MM.1S (cell line): ENCODE results near the gene ARHGEF10L.

Experiments used
- DNase-seq: peaks from one replicate; pipeline ENCODE4 v3.0.0-alpha.2; 2015
- H2AFZ ChIP-seq: fragments of 300-600 bp; sonication (generic); 2 replicates; pipeline ENCODE4 v1.6.0; 2016; ENCODE audit warnings: antibody characterized with exemption, low read length
- H3F3A ChIP-seq: fragments of 300-600 bp; sonication (generic); 2 replicates; pipeline ENCODE4 v1.6.1; 2016; ENCODE audit warnings: mild to moderate bottlenecking, antibody characterized with exemption, low read length, moderate library complexity, mixed read lengths; ENCODE audit not compliant: insufficient read depth
- H3K27ac ChIP-seq: fragments of 300-600 bp; sonication (generic); 2 replicates; pipeline ENCODE4 v1.5.1; 2016; ENCODE audit warnings: mild to moderate bottlenecking, low read length
- H3K27me3 ChIP-seq: fragments of 300-600 bp; sonication (generic); replicated peaks from 2 replicates; pipeline ENCODE4 v1.6.0; 2016; ENCODE audit warnings: low read length; ENCODE audit not compliant: insufficient read depth
- H3K36me3 ChIP-seq: fragments of 300-600 bp; sonication (generic); replicated peaks from 2 replicates; pipeline ENCODE4 v1.6.1; 2016; ENCODE audit warnings: mild to moderate bottlenecking, low read length, mixed read lengths; ENCODE audit not compliant: insufficient read depth
- H3K4me1 ChIP-seq: fragments of 300-600 bp; sonication (generic); 2 replicates; pipeline ENCODE4 v1.6.1; 2016; ENCODE audit warnings: low read length, mixed read lengths
- H3K4me2 ChIP-seq: fragments of 300-600 bp; sonication (generic); 2 replicates; pipeline ENCODE4 v1.6.0; 2016; ENCODE audit warnings: low read depth, low read length
- H3K4me3 ChIP-seq: fragments of 300-600 bp; sonication (generic); 2 replicates; pipeline ENCODE4 v1.5.1; 2016; ENCODE audit warnings: low read length, mixed read lengths
- H3K79me2 ChIP-seq: fragments of 300-600 bp; sonication (generic); 2 replicates; pipeline ENCODE4 v1.6.1; 2016; ENCODE audit warnings: mixed run types, low read length, mixed read lengths
- H3K9ac ChIP-seq: fragments of 300-600 bp; sonication (generic); 2 replicates; pipeline ENCODE4 v1.6.1; 2016; ENCODE audit warnings: low read length, mixed read lengths
- H3K9me2 ChIP-seq: fragments of 300-600 bp; sonication (generic); replicated peaks from 2 replicates; pipeline ENCODE4 v1.6.1; 2016; ENCODE audit warnings: mild to moderate bottlenecking, low read length, mixed read lengths; ENCODE audit not compliant: insufficient read depth
- H3K9me3 ChIP-seq: fragments of 300-600 bp; sonication (generic); replicated peaks from 2 replicates; pipeline ENCODE4 v1.6.1; 2016; ENCODE audit warnings: mild to moderate bottlenecking, low read length, mixed read lengths; ENCODE audit not compliant: insufficient read depth
- H4K20me1 ChIP-seq: fragments of 300-600 bp; sonication (generic); 2 replicates; pipeline ENCODE4 v1.6.1; 2016; ENCODE audit warnings: mild to moderate bottlenecking, low read length, moderate library complexity, mixed read lengths; ENCODE audit not compliant: insufficient read depth
- EZH2 ChIP-seq: fragments of 300-600 bp; sonication (generic); optimal IDR thresholded peaks from 2 replicates; pipeline ENCODE3; 2017; ENCODE audit warnings: low read depth, mild to moderate bottlenecking, antibody characterized with exemption, low read length, mixed read lengths
- EZH2phosphoT487 ChIP-seq: fragments of 300-600 bp; sonication (generic); IDR thresholded peaks from 2 replicates; pipeline ENCODE4 v1.6.1; 2018; ENCODE audit warnings: antibody characterized with exemption, low read length
- TF ChIP-seq, protein P1 (sequence below): fragments of 300-600 bp; sonication (generic); IDR thresholded peaks from 2 replicates; pipeline ENCODE4 v1.5.1; 2016; ENCODE audit warnings: antibody characterized with exemption, low read length, mixed read lengths

The ARHGEF10L gene

DNA sequence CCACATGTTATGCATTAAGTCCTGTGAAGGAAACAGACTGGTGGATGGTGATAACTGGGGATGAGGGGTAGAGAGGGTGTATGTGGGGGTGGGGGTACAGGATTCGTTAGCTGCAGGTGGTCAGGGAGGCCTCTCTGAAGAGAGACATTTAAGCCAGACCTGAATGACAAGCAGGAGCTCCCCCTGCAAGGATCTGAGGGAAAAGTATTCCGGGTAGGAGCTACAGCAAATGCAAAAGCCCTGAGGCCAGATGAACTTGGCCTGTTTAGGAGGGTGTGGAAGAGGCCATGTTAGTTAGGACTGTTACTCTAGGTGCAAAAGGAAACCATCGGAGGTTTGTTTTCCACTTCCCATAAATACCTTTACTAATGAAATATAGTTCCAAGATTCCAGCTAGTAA is 9.9 kb downstream of the ARHGEF10L start:
- H3K9me3 ChIP-seq: no peaks in the 10 kb centered on the region
- H3K4me2 ChIP-seq: no peak overlapping the region
- no peak overlapping the region for H3K4me3 ChIP-seq
- no peaks in the 10 kb centered on the region for H4K20me1 ChIP-seq
- H3K79me2 ChIP-seq: no peaks in the 10 kb centered on the region
- no peaks in the 10 kb centered on the region for H3K36me3 ChIP-seq
- no peak overlapping the region for H2AFZ ChIP-seq
- peaks cover 12% of the 10 kb centered on the region; the same call in 1 of the 2 replicates for H3K4me1 ChIP-seq
- H3K9me2 ChIP-seq: no peaks in the 10 kb centered on the region
- peaks cover 66% of the 10 kb centered on the region for H3K27me3 ChIP-seq
- H3K27ac ChIP-seq: no peak overlapping the region
- no peak for DNase-seq
- TF ChIP-seq EZH2: no peak
- TF ChIP-seq, protein P1, sequence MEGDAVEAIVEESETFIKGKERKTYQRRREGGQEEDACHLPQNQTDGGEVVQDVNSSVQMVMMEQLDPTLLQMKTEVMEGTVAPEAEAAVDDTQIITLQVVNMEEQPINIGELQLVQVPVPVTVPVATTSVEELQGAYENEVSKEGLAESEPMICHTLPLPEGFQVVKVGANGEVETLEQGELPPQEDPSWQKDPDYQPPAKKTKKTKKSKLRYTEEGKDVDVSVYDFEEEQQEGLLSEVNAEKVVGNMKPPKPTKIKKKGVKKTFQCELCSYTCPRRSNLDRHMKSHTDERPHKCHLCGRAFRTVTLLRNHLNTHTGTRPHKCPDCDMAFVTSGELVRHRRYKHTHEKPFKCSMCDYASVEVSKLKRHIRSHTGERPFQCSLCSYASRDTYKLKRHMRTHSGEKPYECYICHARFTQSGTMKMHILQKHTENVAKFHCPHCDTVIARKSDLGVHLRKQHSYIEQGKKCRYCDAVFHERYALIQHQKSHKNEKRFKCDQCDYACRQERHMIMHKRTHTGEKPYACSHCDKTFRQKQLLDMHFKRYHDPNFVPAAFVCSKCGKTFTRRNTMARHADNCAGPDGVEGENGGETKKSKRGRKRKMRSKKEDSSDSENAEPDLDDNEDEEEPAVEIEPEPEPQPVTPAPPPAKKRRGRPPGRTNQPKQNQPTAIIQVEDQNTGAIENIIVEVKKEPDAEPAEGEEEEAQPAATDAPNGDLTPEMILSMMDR: no peak
- no peak for TF ChIP-seq EZH2phosphoT487
- no peaks in the 10 kb centered on the region; the same call in 1 of the 2 replicates for H3F3A ChIP-seq
- H3K9ac ChIP-seq: no peak overlapping the region

DNA sequence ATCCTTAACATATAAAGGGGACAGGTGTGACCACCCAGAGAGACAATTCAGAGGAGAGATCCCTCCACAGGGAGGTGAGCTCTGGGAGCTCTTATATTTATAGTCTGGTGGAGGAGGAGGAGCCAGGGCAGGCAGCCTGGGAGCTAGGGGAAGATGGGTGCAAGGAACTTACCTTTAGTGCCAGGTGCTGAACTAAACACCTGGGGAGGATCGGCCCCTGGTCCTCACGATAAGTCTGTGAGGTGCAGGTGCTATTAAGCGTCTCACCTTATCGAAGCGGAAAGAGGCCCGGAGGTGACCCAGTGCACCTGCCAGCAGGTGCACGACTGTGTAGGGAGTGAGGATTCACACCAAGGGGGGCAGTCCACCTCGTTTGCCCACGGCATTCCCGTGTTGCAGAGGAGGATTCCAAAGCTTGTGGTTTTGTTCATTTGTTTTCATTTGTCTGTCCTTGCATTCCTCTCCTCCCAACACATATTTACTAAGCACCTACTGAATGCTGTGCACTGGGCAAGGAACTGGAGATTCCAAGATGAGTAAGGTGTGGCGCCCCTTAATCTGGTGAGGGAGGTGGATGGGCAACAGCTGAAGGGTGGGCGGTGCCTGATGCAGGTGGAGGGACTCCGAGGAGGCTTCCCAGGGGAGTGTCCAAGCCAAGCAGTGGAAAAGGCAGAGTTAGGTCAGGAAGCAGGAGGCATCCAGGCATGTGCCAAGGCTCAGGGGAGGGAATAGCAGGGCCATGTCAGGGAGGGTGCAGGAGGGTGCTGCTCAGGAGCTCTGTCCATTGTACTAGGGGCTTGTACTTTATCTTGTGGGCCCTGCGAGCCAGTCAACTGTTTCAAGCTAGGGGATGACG is 11.5 kb downstream of the ARHGEF10L start:
- Histone ChIP-seq H3K9ac (no peak overlapping the region), H3K4me1 (peaks cover 12% of the 10 kb centered on the region; the same call in 1 of the 2 replicates), H3K4me2 (peak overlapping the region; percentile 18; the same call in 1 of the 2 replicates), H3K4me3 (no peak overlapping the region), H3K27me3 (peaks cover 66% of the 10 kb centered on the region), H3K27ac (peak overlapping the region; percentile 35; the same call in 1 of the 2 replicates), H3K36me3 (no peaks in the 10 kb centered on the region), H3F3A (no peaks in the 10 kb centered on the region; the same call in 1 of the 2 replicates), H3K79me2 (no peaks in the 10 kb centered on the region), H3K9me2 (no peaks in the 10 kb centered on the region), H3K9me3 (no peaks in the 10 kb centered on the region), H2AFZ (no peak overlapping the region), H4K20me1 (no peaks in the 10 kb centered on the region)
- DNase-seq: peak; percentile 60
- no peak for TF ChIP-seq EZH2
- TF ChIP-seq, protein P1: no peak
- no peak for TF ChIP-seq EZH2phosphoT487

DNA sequence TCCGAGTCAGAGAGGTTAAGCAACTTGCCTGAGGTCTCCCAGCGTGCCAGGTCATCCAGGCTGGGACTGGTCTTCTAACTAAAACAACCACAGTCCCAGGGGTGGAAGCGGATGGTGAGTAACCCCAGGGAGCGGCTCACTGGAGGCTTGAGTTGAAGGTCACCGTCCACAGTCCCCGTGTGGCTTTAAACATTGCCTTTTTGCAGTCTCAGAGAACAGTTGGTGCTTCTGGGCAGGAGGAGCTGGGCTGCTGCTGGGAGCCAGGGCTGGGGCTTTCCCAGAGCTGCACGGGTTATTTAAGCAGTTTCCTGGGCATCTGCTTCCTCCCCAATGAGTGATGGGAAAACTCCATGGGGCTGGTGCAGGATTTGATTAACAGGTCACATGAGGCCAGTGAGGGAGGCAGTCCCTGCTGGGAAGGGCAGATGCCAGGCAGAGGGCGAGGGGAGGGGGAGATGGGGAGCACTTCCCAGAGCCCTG is 12.3 kb downstream of the ARHGEF10L start:
- no peaks in the 10 kb centered on the region; the same call in 1 of the 2 replicates for H3F3A ChIP-seq
- no peak for DNase-seq
- no peak overlapping the region for H3K9ac ChIP-seq
- H3K4me2 ChIP-seq: no peak overlapping the region
- H3K4me3 ChIP-seq: no peak overlapping the region
- no peaks in the 10 kb centered on the region for H3K79me2 ChIP-seq
- H4K20me1 ChIP-seq: no peaks in the 10 kb centered on the region
- no peaks in the 10 kb centered on the region for H3K36me3 ChIP-seq
- no peaks in the 10 kb centered on the region for H3K9me2 ChIP-seq
- H2AFZ ChIP-seq: no peak overlapping the region
- TF ChIP-seq, protein P1: no peak
- TF ChIP-seq EZH2 (no peak), EZH2phosphoT487 (no peak)
- H3K4me1 ChIP-seq: peaks cover 12% of the 10 kb centered on the region; the same call in 1 of the 2 replicates
- H3K27ac ChIP-seq: no peak overlapping the region; the same call in 1 of the 2 replicates
- H3K27me3 ChIP-seq: peaks cover 63% of the 10 kb centered on the region
- no peaks in the 10 kb centered on the region for H3K9me3 ChIP-seq
